T-helper 1 cell treated with Interleukin-12 subunit alpha and Interleukin-12 subunit beta and Interleukin-4 antibody, amounts not matched to agents 30 ng/mL and 1 ng/mL, for 36 hours (primary cell): ENCODE results near the gene OR5A1. TPM values are rescaled to one million over a fixed set of nuclear protein-coding genes. Genes with fewer than 3 reads are reported as not detected.
"Not testable (repeated sequence)": the region's sequence is repeated elsewhere in the genome, so short reads cannot be mapped to it uniquely, and the experiment has no call there.

Source experiments
- intact Hi-C: fragments of 100-400 bp; cut with micrococcal nuclease; formaldehyde crosslinking; loops from one replicate; pipeline ENCODE4 v1.15.1; 2024
- total RNA-seq: library from RNA; stranded (reverse); gene quantifications from 2 replicates; pipeline ENCODE4 v1.2.3, GENCODE V29; 2022

The OR5A1 gene
- total RNA-seq = not detected in 2 replicates

DNA sequence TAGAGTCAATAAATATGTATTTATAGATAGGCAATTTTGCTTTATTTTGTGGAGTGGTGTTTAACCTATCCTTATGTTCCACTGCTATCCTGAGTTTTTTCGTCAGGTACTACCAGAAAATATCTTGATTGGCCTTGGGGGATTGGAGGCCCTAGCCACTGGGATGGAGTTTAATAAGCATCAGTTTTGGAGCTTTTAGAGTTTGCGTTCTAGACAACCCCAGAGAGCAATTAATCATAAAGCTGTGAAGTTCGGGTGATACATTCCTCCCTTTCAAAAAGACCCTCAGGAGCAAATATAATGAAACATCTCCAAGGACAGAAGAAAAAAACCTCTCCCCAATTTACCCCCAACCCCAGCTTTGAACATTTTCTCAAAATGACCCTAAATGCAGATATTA is at the start of gene OR5A1:
Gene OR5A1 (plus strand): TSS at position 301 of the 400 bp plus-strand sequence. CDS start 6,700 bp downstream, outside the sequence.
- intact Hi-C loops = no loop called here

- intact Hi-C loops = no loop called here
Measured at GRCh38 chr11:59394186-59394585, 42.1 kb upstream of the OR5A1 start.

GRCh38 chr11:59400461-59401261 is 35.6 kb upstream of the OR5A1 start:
- intact Hi-C loops = no loop called here

- intact Hi-C loops = no loop called here
Measured at GRCh38 chr11:59401262-59401552, 35.1 kb upstream of the OR5A1 start.

DNA sequence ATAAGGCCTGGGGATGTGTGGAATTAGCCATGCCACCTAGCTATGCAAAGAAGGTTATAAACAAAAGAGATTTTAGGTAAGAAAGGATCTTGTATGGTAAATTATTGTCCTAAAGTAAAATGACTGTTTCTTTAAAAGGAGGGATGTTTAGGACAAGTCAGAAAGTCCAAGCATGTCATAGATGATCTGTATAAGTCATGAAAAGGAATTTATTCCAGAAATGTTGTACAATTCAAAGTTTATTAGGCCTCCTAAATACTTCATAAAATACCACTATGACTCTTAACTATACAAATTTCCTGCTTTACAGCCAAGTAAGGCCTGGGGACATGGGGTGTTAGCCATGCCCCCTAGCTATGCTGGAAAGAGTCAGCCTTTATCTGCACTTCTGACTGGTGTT is 32.7 kb upstream of the OR5A1 start:
- intact Hi-C loops = no loop called here

DNA sequence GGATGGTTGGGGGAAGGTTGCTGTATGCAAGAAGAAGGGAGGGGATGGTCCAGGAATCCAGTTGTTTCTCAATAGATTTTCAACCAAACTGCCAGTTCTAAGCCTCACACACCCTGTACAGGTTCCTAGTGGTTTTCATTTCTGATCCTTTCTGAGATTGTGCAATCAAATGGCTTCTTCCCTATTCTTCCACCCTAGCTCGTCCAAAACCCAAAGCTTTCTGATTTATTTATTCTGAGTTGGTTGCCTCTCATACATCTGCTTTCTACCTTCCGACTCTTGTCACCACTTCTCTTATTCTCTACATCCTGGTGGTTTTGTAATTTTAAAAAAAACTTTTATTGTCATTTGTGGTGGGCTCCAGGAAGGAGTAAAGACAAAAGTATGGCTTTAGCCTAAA is 22.6 kb upstream of the OR5A1 start:
- intact Hi-C loops = no loop called here

DNA sequence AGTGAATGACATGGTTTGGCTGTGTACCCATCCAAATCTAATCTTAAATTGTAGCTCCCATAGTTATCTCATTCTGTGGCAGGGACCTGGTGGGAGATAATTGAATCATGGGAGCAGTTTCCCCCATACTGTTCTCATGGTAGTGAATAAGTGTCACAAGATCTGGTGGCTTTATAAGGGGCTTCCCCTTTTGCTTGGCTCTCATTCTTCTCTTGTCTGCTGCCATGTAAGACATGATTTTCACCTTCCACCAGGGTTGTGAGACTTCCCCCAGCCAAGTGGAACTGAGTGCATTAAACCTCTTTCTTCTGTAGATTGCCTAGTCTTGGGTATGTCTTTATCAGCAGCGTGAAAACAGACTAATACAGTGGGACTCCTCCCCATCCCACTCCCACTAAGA is 21.2 kb upstream of the OR5A1 start:
- intact Hi-C loops = no loop called here

DNA sequence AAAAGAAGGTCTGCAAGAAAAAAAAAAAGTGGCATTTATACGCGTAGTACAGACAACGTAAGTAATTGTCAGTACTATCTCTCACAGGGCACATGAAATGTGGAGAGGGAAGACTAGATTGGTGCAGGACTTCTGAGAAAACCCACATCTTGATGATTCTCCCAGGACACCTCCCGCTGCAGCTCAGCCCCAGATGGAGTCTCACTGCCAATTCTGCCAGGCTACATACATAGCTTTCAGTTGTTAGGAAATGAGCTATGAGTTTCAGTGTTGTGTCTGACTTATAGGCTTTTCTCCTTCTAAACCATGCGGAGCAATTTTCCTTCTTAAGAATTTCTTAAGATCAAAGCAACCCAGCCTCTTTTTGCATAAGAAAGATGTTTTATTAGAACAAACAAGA is 19.7 kb upstream of the OR5A1 start:
- intact Hi-C loops = no loop called here

GRCh38 chr11:59417023-59417422 is 19.2 kb upstream of the OR5A1 start:
- intact Hi-C loops = no loop called here

DNA sequence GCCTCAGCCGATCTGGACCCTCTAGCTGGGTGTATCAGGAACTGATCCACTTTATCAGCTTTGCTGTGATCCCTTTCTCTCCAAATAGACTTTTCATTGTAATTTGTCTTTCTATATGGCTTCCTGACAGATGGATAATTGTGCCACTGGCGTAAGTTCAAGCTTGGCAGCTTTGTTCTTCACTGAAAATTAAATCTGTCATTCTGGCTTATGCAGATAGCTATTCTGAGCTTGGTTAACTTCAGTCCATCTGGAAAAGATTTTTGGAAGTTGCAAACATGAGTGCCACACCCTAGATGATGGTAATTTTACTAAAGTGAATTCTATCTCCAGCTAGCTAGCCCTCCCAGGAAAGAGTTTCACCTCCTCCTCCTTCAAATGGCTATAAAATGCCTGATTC is 18.1 kb upstream of the OR5A1 start:
- intact Hi-C loops = no loop called here

GRCh38 chr11:59423835-59424234 is 12.4 kb upstream of the OR5A1 start:
- intact Hi-C loops = no loop called here

DNA sequence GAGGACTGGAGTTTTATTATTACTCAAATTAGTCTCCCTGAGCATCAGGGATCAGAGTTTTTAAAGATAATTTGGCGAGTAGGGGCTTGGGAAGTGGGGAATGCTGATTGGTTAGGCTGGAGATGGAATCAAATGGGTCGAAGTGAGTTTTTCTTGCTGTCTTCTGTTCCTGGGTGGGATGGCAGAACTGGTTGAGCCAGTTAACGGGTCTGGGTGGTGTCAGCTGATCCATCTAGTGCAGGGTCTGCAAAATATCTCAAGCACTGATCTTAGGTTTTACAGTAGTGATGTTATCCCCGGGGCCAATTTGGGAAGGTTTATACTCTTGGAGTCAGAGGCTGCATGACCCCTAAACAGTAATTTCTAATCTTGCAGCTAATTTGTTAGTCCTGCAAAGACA is 11.1 kb upstream of the OR5A1 start:
- intact Hi-C loops = no loop called here

DNA sequence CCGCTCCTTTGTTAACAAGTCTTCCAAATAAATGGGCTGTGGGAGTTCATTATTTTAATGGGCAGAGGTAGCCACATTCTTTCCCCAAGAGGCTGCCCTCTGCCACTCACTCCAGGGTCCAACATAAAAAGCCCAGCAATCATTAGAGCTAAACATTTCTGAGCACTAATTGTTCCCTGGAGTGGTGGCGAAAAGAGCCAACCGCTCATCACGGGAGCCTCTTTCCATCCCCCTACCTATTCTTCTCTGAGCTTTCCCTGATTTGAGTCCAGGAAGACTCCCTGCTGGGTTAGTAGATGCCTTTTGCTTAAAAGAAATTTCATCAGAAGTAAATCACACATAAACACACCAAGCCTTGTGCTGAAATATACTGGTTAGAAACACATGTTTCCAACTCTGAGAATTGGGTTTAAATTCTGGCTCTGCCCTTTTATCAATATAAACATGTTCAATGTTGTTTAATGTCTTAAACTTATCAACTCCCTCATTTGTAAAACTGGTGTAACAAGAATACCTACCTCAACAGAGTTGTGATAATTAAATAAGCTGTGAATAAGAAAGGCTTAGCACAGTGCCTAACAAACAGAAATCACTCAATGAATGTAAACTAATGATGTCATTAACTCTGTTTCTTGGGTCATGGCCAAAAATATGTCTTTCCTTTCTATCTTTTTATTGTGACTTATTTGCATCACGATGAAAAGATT is 9.8 kb upstream of the OR5A1 start, which contains the start of gene OR5A2:
Gene OR5A2 (minus strand): TSS at position 53 of the 707 bp plus-strand sequence. CDS start 3,460 bp downstream, outside the sequence.
- intact Hi-C loops = no loop called here

DNA sequence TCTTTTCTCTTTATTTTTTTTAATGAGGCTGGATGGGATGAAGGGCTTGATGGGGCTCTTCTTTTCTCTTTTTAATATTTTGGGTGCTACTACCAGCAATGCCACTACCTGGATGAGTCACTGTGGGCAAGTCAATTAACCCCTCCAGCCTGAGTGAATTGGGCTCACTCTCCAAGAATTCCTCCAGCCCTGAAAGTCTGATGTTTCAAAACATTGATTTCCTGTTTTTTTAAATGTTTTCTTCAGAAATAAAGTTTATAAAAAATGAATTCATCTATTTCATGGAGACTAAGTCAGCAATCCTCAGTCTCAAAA is 9.2 kb upstream of the OR5A1 start:
- intact Hi-C loops = no loop called here

DNA sequence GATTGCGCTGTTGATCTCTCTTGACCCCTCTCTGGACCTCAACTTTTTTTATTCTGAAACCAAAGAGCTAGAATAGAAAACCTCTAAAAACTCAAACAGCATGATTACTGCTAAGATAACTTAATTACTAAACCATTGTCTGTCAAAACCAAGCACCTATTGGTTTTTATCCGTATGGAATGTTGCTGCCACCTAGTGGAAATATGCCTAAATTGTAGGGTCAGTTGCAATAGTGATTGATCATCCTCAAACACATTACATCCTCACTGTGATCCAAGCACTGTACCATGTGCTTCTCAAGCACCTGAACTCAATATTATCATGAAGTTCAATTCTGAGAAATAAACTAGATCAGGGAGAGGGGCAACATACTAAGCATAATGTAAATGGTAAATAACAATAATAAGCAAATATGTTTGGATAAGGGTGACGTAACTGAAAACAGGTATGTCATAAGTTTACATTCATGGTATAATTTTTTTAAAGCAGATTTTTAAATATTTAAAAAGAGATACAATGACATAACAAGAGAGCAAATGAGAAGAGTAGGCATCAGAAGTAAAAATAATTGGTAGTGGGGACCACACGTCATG is 6.2 kb upstream of the OR5A1 start:
- intact Hi-C loops = loop anchor here (1.0 to 2.0 kb wide), 4 partner anchors 146 to 333 kb away; no protein-coding TSS in a partner anchor

DNA sequence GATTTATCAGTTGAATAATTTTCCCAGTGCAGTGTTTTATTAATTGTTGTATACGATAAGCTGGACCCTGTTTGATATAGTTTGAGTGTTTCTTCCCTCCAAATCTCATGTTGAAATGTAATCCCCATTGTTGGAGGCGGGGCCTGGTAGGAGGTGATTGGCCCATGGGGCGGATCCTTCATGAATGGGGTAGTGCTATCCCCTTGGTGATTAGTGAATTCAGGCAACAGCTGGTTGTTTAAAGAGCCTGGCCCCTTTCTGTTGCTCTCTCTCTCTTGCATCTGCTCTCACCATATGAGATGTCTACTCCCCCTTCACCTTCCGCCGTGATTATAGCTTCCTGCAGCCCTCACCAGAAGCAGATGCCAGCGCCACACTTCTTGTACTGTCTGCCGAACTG is 1.5 kb downstream of the OR5A1 start:
- intact Hi-C loops = no loop called here

GRCh38 chr11:59445624-59446023 is 9.4 kb downstream of the OR5A1 start:
- intact Hi-C loops = not testable (repeated sequence)

DNA sequence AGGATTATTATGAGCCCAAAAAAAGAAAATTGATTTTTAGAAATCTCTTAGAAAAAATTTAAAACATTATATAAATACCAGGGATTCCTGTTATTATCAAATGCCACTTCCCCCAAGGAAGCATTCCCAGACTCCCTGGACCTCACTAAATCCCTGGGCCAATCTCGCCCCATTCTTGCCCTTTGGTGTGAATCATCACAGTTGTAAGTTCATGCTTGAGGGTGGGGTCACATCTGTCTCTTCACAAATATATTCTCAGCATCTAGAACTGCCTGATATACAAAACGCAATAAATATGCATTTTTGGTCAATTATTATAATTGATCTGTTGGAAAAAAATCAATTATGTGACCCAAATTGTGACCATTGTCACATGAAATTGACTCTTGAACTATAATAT is 12.2 kb downstream of the OR5A1 start:
- intact Hi-C loops = no loop called here

DNA sequence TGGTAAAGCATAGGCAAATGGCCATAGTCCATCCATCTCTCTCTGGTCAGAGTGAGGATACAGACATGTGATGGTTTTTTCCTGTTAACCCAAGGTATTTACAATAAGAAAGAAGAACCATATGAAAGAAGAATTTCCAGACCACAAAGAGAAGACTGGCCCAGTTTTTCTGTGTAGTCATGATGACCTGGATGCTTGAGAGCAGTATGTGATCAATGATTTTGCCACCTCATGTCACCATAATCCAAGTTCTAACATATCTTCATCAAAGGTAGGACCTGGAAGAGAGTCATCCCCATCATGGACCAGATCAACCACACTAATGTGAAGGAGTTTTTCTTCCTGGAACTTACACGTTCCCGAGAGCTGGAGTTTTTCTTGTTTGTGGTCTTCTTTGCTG is 20.4 kb downstream of the OR5A1 start, which contains the start of gene OR4D6:
Gene OR4D6 (plus strand): TSS at position 301 of the 400 bp plus-strand sequence. CDS start 0 bp downstream, at position 301.
- intact Hi-C loops = no loop called here

DNA sequence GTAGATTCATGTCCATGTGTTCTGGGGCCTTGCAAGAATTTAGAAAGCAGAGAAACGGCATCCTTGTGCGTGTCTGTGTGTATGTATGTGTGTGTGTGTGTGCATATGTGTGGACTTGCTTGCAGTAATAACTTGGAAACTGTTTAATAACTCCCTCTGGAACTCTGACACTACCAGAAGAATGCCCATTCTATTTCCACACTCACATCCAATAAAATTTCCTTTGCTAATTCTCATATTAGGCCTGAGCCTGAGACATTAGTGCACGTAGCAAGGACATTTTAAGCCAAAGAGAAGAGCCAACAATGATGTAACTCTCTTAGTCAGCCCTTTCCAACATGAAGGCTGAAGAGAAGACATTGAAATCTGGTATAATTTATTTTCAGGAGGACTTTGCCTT is 23.6 kb downstream of the OR5A1 start:
- intact Hi-C loops = no loop called here

DNA sequence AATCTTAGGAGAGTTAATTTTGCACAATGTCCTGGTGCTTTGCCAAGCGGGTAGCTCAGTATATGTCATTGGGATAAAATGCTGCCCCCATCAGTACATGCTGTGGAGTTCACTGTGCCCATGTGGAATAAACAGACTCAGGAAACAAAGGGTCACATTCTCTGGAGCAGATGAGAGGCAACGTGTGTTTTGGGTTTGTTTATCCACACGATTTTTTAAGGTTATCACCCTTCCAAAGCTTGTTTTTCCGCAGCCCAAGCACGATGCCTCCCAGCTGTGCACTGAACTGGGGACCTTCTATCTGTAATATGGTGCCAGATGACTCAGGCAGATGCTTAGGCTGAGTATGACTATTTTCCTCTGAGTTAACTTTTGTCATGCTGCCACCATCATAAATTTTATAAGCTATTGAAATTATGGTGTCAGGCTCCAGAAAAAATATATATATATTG is 26.9 kb downstream of the OR5A1 start:
- intact Hi-C loops = no loop called here

GRCh38 chr11:59473015-59473414 is 36.7 kb downstream of the OR5A1 start, which contains the start of gene OR4D10:
Gene OR4D10 (plus strand): TSS chr11:59473315. CDS start chr11:59477430, 4,115 bp downstream.
- intact Hi-C loops = no loop called here
